ENCODE results near the gene PCYT2. TPM values are rescaled to one million over a fixed set of nuclear protein-coding genes. Genes with fewer than 3 reads are reported as not detected.

PCYT2 gene
- total and polyA plus RNA-seq, 9 of the 15 experiments (the other 6 are each of a cell fraction or from before 2014, with no cell fraction given) = 0.92 to 134 (median 82.5) TPM

- FAIRE-seq (no peak), DNase-seq (ENCODE audit: extremely low read depth in 1 of 4, low spot score in 3 of 4) (no peak), ATAC-seq (no peak)
- peak overlapping the region in 1 of 2 experiments; percentile 80; a peak in 2 of 4 replicates for H3K9ac ChIP-seq (ENCODE audit: insufficient read depth in 1 of 2, low read depth in 2 of 2, low read length in 2 of 2)
- peaks cover 35 to 83% of the 10 kb centered on the region in 2 experiments for H3K4me1 ChIP-seq (replicated peaks in 1 of 2; ENCODE audit: control insufficient read depth in 2 of 2, insufficient read depth in 2 of 2, low read length in 2 of 2)
- POLR2A ChIA-PET = interaction anchor here (0.6 to 1.9 kb wide), 9 partner anchors 14 to 736 kb away, joined by 3 to 5 read pairs (median 3); partner anchors contain the start of genes ARL16, HGS, NPB and SIRT7
- H3K27ac ChIP-seq (ENCODE audit: extremely low read depth, low read depth, low read length) = no peak overlapping the region
- H3K4me3 ChIP-seq = no peak overlapping the region
- H3K79me2 ChIP-seq (ENCODE audit: control insufficient read depth, insufficient read depth, low read length) = peaks cover 71% of the 10 kb centered on the region
- intact Hi-C loops (cut with micrococcal nuclease) (no loop called here), in situ Hi-C loops (cut with MboI) (no loop called here)
- no TSS peak for BruUV-seq (replicated peaks)
- H3K9me1 ChIP-seq (ENCODE audit: control insufficient read depth, insufficient read depth, low read length) = no peaks in the 10 kb centered on the region
- H3K4me2 ChIP-seq (ENCODE audit: insufficient read depth, low read length) = no peak overlapping the region
- H3K36me3 ChIP-seq (ENCODE audit: control insufficient read depth, insufficient read depth, low read length) = peaks cover 70% of the 10 kb centered on the region
- no peaks in the 10 kb centered on the region for H3K9me3 ChIP-seq (replicated peaks; ENCODE audit: control insufficient read depth, insufficient read depth, low read depth, low read length)
- CTCF ChIA-PET (ENCODE audit: low intra/inter-chr PET ratio) = no interaction called here
- H2AFZ ChIP-seq (ENCODE audit: low read depth, low read length) = no peak overlapping the region
- 81% methylated on average over 18 of the region's 18 CpGs for WGBS (ENCODE audit: insufficient coverage, low coverage, missing lambda C conversion rate)
- H3K27me3 ChIP-seq (ENCODE audit: control insufficient read depth in 2 of 2, insufficient read depth in 2 of 2, low read length in 2 of 2) = no peaks in the 10 kb centered on the region
- peaks cover 41% of the 10 kb centered on the region for H4K20me1 ChIP-seq (replicated peaks; ENCODE audit: control insufficient read depth, insufficient read depth, low read length)
- peak; percentile 65 for TF ChIP-seq RBFOX2 (IDR thresholded peaks at IDR 0.05; ENCODE audit: low read depth, low read length)
- TF ChIP-seq, protein P1, sequence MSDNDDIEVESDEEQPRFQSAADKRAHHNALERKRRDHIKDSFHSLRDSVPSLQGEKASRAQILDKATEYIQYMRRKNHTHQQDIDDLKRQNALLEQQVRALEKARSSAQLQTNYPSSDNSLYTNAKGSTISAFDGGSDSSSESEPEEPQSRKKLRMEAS (CRISPR knock-in tag; IDR thresholded peaks at IDR 0.05) = 0 out of 2 replicates have a peak, but pooled peaks have one; percentile 17
- TF ChIP-seq ZZZ3 (IDR thresholded peaks at IDR 0.05) = no peak
- no peak; the same call in 1 of the 2 replicates for TF ChIP-seq ZNF77 (CRISPR knock-in tag; IDR thresholded peaks at IDR 0.05)
- TF ChIP-seq ZNF311 (CRISPR knock-in tag; IDR thresholded peaks at IDR 0.05) = no peak
- TF ChIP-seq TAL1 (IDR thresholded peaks at IDR 0.05) = no peak
- TF ChIP-seq RREB1 (CRISPR knock-in tag; IDR thresholded peaks at IDR 0.05) = no peak
- TF ChIP-seq TAF15 (IDR thresholded peaks at IDR 0.05; ENCODE audit: low read depth, low read length) = peak; percentile 20; the same call in 1 of the 2 replicates
- TF ChIP-seq, protein P2, sequence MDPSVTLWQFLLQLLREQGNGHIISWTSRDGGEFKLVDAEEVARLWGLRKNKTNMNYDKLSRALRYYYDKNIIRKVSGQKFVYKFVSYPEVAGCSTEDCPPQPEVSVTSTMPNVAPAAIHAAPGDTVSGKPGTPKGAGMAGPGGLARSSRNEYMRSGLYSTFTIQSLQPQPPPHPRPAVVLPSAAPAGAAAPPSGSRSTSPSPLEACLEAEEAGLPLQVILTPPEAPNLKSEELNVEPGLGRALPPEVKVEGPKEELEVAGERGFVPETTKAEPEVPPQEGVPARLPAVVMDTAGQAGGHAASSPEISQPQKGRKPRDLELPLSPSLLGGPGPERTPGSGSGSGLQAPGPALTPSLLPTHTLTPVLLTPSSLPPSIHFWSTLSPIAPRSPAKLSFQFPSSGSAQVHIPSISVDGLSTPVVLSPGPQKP (CRISPR knock-in tag; IDR thresholded peaks at IDR 0.05) = no peak
- TF ChIP-seq RFX1 (IDR thresholded peaks at IDR 0.05) = no peak
- 0 out of 2 replicates have a peak, but pooled peaks have one; percentile 56 for TF ChIP-seq ZNF124 (CRISPR knock-in tag; IDR thresholded peaks at IDR 0.05)
- 0 out of 2 replicates have a peak, but pooled peaks have one; percentile 2 for TF ChIP-seq ZSCAN32 (CRISPR knock-in tag; IDR thresholded peaks at IDR 0.05)
- TF ChIP-seq SUPT5H (IDR thresholded peaks at IDR 0.05) = peak; percentile 10
- TF ChIP-seq, protein P3, sequence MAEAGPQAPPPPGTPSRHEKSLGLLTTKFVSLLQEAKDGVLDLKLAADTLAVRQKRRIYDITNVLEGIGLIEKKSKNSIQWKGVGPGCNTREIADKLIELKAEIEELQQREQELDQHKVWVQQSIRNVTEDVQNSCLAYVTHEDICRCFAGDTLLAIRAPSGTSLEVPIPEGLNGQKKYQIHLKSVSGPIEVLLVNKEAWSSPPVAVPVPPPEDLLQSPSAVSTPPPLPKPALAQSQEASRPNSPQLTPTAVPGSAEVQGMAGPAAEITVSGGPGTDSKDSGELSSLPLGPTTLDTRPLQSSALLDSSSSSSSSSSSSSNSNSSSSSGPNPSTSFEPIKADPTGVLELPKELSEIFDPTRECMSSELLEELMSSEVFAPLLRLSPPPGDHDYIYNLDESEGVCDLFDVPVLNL (CRISPR knock-in tag; IDR thresholded peaks at IDR 0.05; ENCODE audit: low read depth) = 0 out of 2 replicates have a peak, but pooled peaks have one; percentile 35
Observed at GRCh38 chr17:81865733-81866439, 45.3 kb downstream of the PCYT2 start.
